GM06990 (cell line): ENCODE results near the gene LAMC2.

Experiments used
- DNase-seq: peaks from one replicate; pipeline ENCODE4 v3.0.0-alpha.2; 2011; ENCODE audit not compliant: insufficient read length; ENCODE audit errors: extremely low read depth
- H3K27me3 ChIP-seq: replicated peaks from 2 replicates; pipeline ENCODE4 v1.6.0; 2011; ENCODE audit warnings: low read length; ENCODE audit not compliant: control insufficient read depth, insufficient read depth
- H3K36me3 ChIP-seq: 2 replicates; pipeline ENCODE4 v1.5.1; 2011; ENCODE audit warnings: low read length; ENCODE audit not compliant: control insufficient read depth, insufficient read depth
- H3K4me3 ChIP-seq: replicated peaks from 2 replicates; pipeline ENCODE4 v1.5.1; 2011; ENCODE audit warnings: low read depth, mild to moderate bottlenecking, control low read depth, low read length
- CTCF ChIP-seq: IDR thresholded peaks from 2 replicates; pipeline ENCODE4 v1.5.1; 2011; ENCODE audit warnings: low read length, control low read depth, mild to moderate bottlenecking, inconsistent platforms; ENCODE audit not compliant: insufficient read depth, poor library complexity, severe bottlenecking

Gene LAMC2

GRCh38 chr1:183243161-183244050 lies 57.3 kb downstream of the LAMC2 start:
- Histone ChIP-seq H3K36me3 (no peaks in the 10 kb centered on the region), H3K27me3 (no peaks in the 10 kb centered on the region), H3K4me3 (no peak overlapping the region)
- TF ChIP-seq CTCF = no peak
- DNase-seq = no peak

- TF ChIP-seq CTCF = no peak
- Histone ChIP-seq H3K27me3 (no peaks in the 10 kb centered on the region), H3K36me3 (no peaks in the 10 kb centered on the region), H3K4me3 (no peak overlapping the region)
- DNase-seq = no peak
Observed at GRCh38 chr1:183244466-183244865, 58.4 kb downstream of the LAMC2 start.

- H3K36me3 ChIP-seq = no peaks in the 10 kb centered on the region
- H3K27me3 ChIP-seq = no peaks in the 10 kb centered on the region
- DNase-seq = no peak
- TF ChIP-seq CTCF = no peak
- H3K4me3 ChIP-seq = no peak overlapping the region
Observed at GRCh38 chr1:183245357-183245756, 59.3 kb downstream of the LAMC2 start.

GRCh38 chr1:183246436-183246835 lies 60.4 kb downstream of the LAMC2 start:
- Histone ChIP-seq H3K36me3 (no peaks in the 10 kb centered on the region), H3K4me3 (no peak overlapping the region), H3K27me3 (no peaks in the 10 kb centered on the region)
- no peak for TF ChIP-seq CTCF
- no peak for DNase-seq

- H3K4me3 ChIP-seq = no peak overlapping the region
- no peak for TF ChIP-seq CTCF
Observed at GRCh38 chr1:183247066-183247465, 61.0 kb downstream of the LAMC2 start.

More at GRCh38 chr1:183247066-183247465, 61.0 kb downstream of the LAMC2 start:
- no peak for DNase-seq
- Histone ChIP-seq H3K36me3 (no peaks in the 10 kb centered on the region), H3K27me3 (no peaks in the 10 kb centered on the region)
